Progenitor cell of endocrine pancreas (in vitro differentiated cells): ENCODE measurements around the gene GLRA3. TPM values are rescaled to one million over a fixed set of nuclear protein-coding genes. Genes with fewer than 3 reads are reported as not detected.
A peak's percentile ranks its signal among the peaks of the same experiment; 100 is the strongest.
"Not testable (repeated sequence)": the region's sequence is repeated elsewhere in the genome, so short reads cannot be mapped to it uniquely, and the experiment has no call there.

Experiments
- DNase-seq: peaks from one replicate; pipeline ENCODE4 v3.0.0; 2021; ENCODE audit warnings: low spot score; ENCODE audit not compliant: unreplicated experiment
- H3K27ac Mint-ChIP-seq: 2 replicates; pipeline ENCODE4 v1.8.0; 2021; ENCODE audit warnings: mild to moderate bottlenecking, moderate library complexity, mixed read lengths
- H3K27me3 Mint-ChIP-seq: 2 replicates; pipeline ENCODE4 v1.8.0; 2021; ENCODE audit warnings: mixed read lengths
- H3K36me3 Mint-ChIP-seq: 2 replicates; pipeline ENCODE4 v1.8.0; 2022; ENCODE audit warnings: mixed read lengths; ENCODE audit not compliant: insufficient read depth
- H3K4me1 Mint-ChIP-seq: 2 replicates; pipeline ENCODE4 v1.8.0; 2021; ENCODE audit warnings: low read depth, mixed read lengths
- H3K4me3 Mint-ChIP-seq: 2 replicates; pipeline ENCODE4 v1.8.0; 2021; ENCODE audit warnings: low read depth, mild to moderate bottlenecking, moderate library complexity, mixed read lengths
- H3K9me3 Mint-ChIP-seq: 2 replicates; pipeline ENCODE4 v1.8.0; 2021; ENCODE audit warnings: low read depth, mixed read lengths
- total RNA-seq: library from RNA; stranded (reverse); gene quantifications from 2 replicates; pipeline ENCODE4 v1.2.1, GENCODE V29; 2021
- TF ChIP-seq, protein P1 (sequence below): fragments of 200-600 bp; sonication (generic); IDR thresholded peaks from one replicate; pipeline ENCODE4 v1.5.0; 2021; ENCODE audit warnings: antibody characterized with exemption, mild to moderate bottlenecking; ENCODE audit not compliant: unreplicated experiment

The GLRA3 gene
- total RNA-seq, 1 donor from 2014 or later = 0.10 TPM

GRCh38 chr4:174794543-174795094, 34.4 kb downstream of the GLRA3 start:
- TF ChIP-seq, protein P1, sequence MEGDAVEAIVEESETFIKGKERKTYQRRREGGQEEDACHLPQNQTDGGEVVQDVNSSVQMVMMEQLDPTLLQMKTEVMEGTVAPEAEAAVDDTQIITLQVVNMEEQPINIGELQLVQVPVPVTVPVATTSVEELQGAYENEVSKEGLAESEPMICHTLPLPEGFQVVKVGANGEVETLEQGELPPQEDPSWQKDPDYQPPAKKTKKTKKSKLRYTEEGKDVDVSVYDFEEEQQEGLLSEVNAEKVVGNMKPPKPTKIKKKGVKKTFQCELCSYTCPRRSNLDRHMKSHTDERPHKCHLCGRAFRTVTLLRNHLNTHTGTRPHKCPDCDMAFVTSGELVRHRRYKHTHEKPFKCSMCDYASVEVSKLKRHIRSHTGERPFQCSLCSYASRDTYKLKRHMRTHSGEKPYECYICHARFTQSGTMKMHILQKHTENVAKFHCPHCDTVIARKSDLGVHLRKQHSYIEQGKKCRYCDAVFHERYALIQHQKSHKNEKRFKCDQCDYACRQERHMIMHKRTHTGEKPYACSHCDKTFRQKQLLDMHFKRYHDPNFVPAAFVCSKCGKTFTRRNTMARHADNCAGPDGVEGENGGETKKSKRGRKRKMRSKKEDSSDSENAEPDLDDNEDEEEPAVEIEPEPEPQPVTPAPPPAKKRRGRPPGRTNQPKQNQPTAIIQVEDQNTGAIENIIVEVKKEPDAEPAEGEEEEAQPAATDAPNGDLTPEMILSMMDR = no peak
- Mint-ChIP-seq H3K4me3 (no peak overlapping the region), H3K4me1 (no peaks in the 10 kb centered on the region), H3K36me3 (no peaks in the 10 kb centered on the region), H3K27me3 (no peaks in the 10 kb centered on the region), H3K27ac (no peak overlapping the region), H3K9me3 (no peaks in the 10 kb centered on the region)
- DNase-seq = no peak

DNA sequence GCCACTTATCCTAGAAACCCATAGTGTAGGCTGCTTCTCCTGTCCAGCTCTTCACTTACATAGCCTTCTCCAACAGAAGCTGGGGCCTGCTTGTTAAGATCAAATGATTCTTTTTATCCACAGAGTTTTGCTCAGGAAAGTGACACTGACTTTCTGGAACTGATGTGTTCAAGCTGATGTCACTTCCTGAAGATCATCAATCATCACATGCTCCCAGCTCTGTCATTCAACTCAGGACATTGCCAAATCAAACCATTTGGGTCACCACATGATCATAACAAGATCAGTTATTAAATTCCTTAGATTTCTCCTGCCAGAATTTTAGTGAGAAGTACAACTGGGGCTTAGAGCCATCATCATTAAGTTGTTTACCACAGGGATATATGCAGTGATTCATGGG, 39.4 kb downstream of the GLRA3 start:
- H3K27me3 Mint-ChIP-seq = no peaks in the 10 kb centered on the region
- no peaks in the 10 kb centered on the region for H3K4me1 Mint-ChIP-seq
- no peaks in the 10 kb centered on the region for H3K9me3 Mint-ChIP-seq
- H3K4me3 Mint-ChIP-seq = no peak overlapping the region
- TF ChIP-seq, protein P1 = no peak
- no peak for DNase-seq
- no peak overlapping the region for H3K27ac Mint-ChIP-seq
- no peaks in the 10 kb centered on the region for H3K36me3 Mint-ChIP-seq

GRCh38 chr4:174778274-174778986, 50.6 kb downstream of the GLRA3 start:
- H3K9me3 Mint-ChIP-seq, H3K36me3 Mint-ChIP-seq, H3K27ac Mint-ChIP-seq, H3K4me3 Mint-ChIP-seq, DNase-seq, H3K27me3 Mint-ChIP-seq, H3K4me1 Mint-ChIP-seq: not testable (repeated sequence)

DNA sequence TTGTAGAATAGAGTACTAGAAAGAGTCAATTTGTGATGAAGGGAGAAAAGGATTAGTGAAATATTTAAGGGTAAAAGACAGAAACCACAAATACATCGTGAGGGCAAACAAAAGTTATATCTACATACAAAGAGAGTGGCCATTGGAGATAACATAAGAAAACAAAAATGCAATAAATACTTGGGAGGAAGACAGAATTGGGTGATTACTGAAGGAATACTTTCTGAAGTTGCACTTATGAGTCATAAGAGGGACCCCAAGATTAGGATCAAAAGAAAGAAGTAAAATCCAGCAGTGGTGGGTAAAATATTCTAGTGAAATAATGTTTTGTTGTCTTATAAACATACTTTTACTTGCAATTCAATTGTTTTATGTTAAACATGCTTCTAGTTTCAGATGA, 53.7 kb downstream of the GLRA3 start:
- DNase-seq = no peak
- no peaks in the 10 kb centered on the region for H3K4me1 Mint-ChIP-seq
- TF ChIP-seq, protein P1 = no peak
- H3K36me3 Mint-ChIP-seq = no peaks in the 10 kb centered on the region
- no peak overlapping the region for H3K27ac Mint-ChIP-seq
- H3K9me3 Mint-ChIP-seq = no peaks in the 10 kb centered on the region
- no peaks in the 10 kb centered on the region for H3K27me3 Mint-ChIP-seq
- H3K4me3 Mint-ChIP-seq = no peak overlapping the region

GRCh38 chr4:174764105-174764729, 64.8 kb downstream of the GLRA3 start:
- no peak for DNase-seq
- Mint-ChIP-seq H3K36me3 (no peaks in the 10 kb centered on the region), H3K4me3 (no peak overlapping the region), H3K4me1 (no peaks in the 10 kb centered on the region), H3K9me3 (peaks cover 4% of the 10 kb centered on the region), H3K27ac (no peak overlapping the region), H3K27me3 (no peaks in the 10 kb centered on the region)
- TF ChIP-seq, protein P1 = peak; percentile 82
